BJ (cell line): ENCODE data around the gene MCUB. TPM values are rescaled to one million over a fixed set of nuclear protein-coding genes. Genes with fewer than 3 reads are reported as not detected.
"Not testable (repeated sequence)": the region's sequence is repeated elsewhere in the genome, so short reads cannot be mapped to it uniquely, and the experiment has no call there.

Source experiments
- CTCF ChIA-PET: fragments of 350-600 bp; formaldehyde crosslinking; extraction: SDS; loops from one replicate; lab custom pipeline; 2021; ENCODE audit warnings: antibody characterized with exemption, inconsistent platforms; lab: Yijun Ruan, JAX
- POLR2A ChIA-PET: fragments of 300-600 bp; sonication (Branson Sonifier 250); formaldehyde crosslinking; extraction: SDS; loops from one replicate; lab custom pipeline; 2021; ENCODE audit warnings: antibody characterized with exemption; lab: Charles Lee
- DNase-seq: peaks from one replicate; pipeline ENCODE4 v3.0.0-alpha.2; 2011; ENCODE audit warnings: low read depth
- H3K27me3 ChIP-seq: 2 replicates; pipeline ENCODE4 v1.6.0; 2011; ENCODE audit warnings: low read length; ENCODE audit not compliant: control insufficient read depth, insufficient read depth
- H3K36me3 ChIP-seq: 2 replicates; pipeline ENCODE4 v1.5.1; 2011; ENCODE audit warnings: low read length; ENCODE audit not compliant: control insufficient read depth, insufficient read depth
- H3K4me3 ChIP-seq: 2 replicates; pipeline ENCODE4 v1.5.1; 2011; ENCODE audit warnings: low read depth, mild to moderate bottlenecking, control low read depth, low read length
- polyA plus RNA-seq: library from polyadenylated mRNA; depleted of rRNA; stranded (reverse); fragments of >200 nt; gene quantifications from 2 replicates; pipeline ENCODE4 v1.2.3, GENCODE V29; 2011
- TF ChIP-seq, protein P1 (sequence below): IDR thresholded peaks from 2 replicates; pipeline ENCODE4 v1.5.1; 2011; ENCODE audit warnings: low read depth, mild to moderate bottlenecking, control low read depth, inconsistent platforms, low read length, moderate library complexity; ENCODE audit not compliant: insufficient read depth

The MCUB gene
- polyA plus RNA-seq, 1 experiment, result 25.4 TPM

DNA sequence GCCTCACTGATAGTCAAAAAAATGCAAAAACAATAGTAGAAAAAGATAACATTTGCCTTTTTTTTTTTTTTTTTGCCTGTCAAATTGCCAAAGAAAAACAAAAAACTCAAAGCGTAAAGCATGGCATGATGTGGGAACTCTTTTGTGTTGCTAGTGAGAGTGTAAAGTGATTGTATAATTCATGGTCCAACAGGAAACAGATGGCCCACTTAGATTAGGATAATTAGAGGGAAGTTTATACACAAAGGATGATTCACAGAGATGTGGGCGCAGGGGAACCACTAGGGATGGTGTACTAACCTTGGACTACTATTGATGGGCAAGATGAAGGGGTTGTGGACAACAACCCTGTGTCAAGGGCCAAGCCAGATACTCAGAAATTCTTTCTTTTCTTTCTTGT, 16.4 kb downstream of the MCUB start:
- DNase-seq, result no peak
- TF ChIP-seq, protein P1, sequence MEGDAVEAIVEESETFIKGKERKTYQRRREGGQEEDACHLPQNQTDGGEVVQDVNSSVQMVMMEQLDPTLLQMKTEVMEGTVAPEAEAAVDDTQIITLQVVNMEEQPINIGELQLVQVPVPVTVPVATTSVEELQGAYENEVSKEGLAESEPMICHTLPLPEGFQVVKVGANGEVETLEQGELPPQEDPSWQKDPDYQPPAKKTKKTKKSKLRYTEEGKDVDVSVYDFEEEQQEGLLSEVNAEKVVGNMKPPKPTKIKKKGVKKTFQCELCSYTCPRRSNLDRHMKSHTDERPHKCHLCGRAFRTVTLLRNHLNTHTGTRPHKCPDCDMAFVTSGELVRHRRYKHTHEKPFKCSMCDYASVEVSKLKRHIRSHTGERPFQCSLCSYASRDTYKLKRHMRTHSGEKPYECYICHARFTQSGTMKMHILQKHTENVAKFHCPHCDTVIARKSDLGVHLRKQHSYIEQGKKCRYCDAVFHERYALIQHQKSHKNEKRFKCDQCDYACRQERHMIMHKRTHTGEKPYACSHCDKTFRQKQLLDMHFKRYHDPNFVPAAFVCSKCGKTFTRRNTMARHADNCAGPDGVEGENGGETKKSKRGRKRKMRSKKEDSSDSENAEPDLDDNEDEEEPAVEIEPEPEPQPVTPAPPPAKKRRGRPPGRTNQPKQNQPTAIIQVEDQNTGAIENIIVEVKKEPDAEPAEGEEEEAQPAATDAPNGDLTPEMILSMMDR, result no peak
- Histone ChIP-seq H3K36me3 (no peaks in the 10 kb centered on the region), H3K27me3 (no peaks in the 10 kb centered on the region), H3K4me3 (no peak overlapping the region)
- ChIA-PET POLR2A (no interaction called here), CTCF (no interaction called here)

DNA sequence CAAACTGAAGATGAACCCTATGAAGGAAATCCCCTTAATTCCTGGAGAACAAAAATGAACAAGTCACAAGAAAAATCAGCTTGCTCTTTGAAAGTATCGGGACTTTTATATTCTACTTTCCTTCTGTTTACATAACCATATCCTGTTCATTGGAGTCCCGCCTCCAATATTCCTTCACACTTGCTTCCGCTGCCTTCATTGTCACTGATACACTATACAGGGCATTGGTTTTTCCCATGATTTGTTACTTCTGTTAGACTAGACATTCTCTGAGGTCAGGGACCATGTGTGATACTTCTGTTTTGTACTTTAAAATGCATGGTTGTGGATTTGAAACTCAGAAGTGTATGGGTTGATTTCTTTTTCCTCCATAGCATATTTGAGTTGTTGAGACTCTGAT, 18.8 kb downstream of the MCUB start:
- DNase-seq, result no peak
- CTCF ChIA-PET, result no interaction called here
- Histone ChIP-seq H3K4me3 (no peak overlapping the region), H3K27me3 (no peaks in the 10 kb centered on the region), H3K36me3 (no peaks in the 10 kb centered on the region)
- POLR2A ChIA-PET, result no interaction called here
- TF ChIP-seq, protein P1, result no peak

DNA sequence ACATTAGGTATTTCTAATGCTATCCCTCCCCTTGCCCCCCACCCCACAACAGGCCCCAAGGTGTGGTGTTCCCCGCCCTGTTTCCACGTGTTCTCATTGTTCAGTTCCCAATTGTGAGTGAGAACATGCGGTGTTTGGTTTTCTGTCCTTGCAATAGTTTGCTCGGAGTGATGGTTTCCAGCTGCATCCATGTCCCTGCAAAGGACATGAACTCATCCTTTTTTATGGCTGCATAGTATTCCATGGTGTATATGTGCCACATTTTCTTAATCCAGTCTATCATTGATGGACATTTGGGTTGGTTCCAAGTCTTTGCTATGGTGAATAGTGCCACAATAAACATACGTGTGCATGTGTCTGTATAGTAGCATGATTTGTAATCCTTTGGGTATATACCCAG, 20.0 kb downstream of the MCUB start:
- POLR2A ChIA-PET, H3K4me3 ChIP-seq, H3K36me3 ChIP-seq, DNase-seq, H3K27me3 ChIP-seq: not testable (repeated sequence)
- CTCF ChIA-PET, result interaction anchor here (0.5 kb wide), 1 partner anchor 23 kb away, joined by 3 read pairs; no protein-coding TSS in a partner anchor

DNA sequence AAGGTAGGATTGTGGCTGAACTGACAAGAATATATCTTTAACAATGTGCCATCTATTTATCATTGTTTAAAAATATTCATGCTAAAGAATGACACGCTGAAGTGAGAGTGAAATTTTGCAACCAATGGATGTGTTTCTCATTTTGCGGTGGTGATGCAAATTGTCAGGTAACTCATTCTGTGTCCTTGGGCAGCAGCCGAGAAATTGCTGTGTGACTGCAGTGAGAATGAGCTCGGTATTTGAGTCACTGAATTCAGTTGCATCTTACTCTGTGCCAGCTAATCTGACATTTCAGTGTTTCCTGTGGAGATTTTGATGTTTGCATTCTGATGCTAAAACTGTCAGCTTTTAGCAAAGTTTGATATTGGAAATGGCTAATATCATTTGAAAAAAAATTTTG, 28.1 kb downstream of the MCUB start:
- no peak overlapping the region for H3K4me3 ChIP-seq
- ChIA-PET POLR2A (no interaction called here), CTCF (no interaction called here)
- TF ChIP-seq, protein P1, result no peak
- no peaks in the 10 kb centered on the region for H3K36me3 ChIP-seq
- H3K27me3 ChIP-seq, result no peaks in the 10 kb centered on the region
- DNase-seq, result no peak

DNA sequence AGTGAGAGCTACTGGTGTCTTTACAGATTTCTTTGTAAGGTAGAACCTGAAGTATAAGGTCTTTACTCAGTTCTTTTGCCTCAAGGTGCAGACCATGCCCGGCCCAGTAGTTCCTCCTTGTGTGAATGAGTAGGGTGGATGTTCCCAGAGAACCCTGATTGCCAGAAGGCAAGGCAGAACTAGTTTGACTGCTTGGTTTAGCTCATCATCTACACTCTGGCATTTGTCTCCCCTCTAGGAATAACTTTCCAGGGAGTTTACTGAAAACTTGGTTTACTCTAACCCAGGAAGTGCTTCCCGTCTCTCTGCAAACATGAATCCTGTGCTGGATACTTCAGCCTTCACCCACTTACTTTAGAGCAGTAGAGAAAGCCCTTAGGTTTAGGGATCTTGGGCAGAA, 29.1 kb downstream of the MCUB start:
- ChIA-PET CTCF (interaction anchor here (2.4 kb wide), 1 partner anchor 12 kb away, joined by 5 read pairs; no protein-coding TSS in a partner anchor), POLR2A (no interaction called here)
- Histone ChIP-seq H3K36me3 (no peaks in the 10 kb centered on the region), H3K4me3 (no peak overlapping the region), H3K27me3 (no peaks in the 10 kb centered on the region)
- DNase-seq, result no peak
- TF ChIP-seq, protein P1, result no peak

DNA sequence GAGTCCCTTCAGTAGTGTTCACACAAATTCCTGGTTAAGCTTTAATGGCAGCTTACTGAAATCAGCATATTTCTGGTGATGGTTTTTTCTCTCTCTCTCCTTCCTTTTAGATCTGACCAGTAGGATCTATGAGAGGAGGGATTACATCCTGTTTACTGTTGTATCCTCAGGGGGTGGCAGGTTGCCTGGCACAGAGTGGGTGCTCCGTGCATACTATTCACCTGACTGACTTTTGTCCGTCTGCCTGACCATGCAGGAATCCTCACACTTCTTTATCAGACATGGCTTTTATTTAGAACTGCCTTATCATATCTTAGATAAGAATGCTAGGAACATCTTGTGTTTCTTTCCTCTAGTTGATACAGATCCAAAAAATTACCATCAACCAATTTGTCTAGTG, 29.6 kb downstream of the MCUB start:
- TF ChIP-seq, protein P1, result no peak
- H3K4me3 ChIP-seq, result no peak overlapping the region
- POLR2A ChIA-PET, result no interaction called here
- CTCF ChIA-PET, result interaction anchor here (2.4 kb wide), 1 partner anchor 11 kb away, joined by 5 read pairs; no protein-coding TSS in a partner anchor
- H3K27me3 ChIP-seq, result no peaks in the 10 kb centered on the region
- H3K36me3 ChIP-seq, result no peaks in the 10 kb centered on the region
- DNase-seq, result no peak
